Left kidney (tissue), 2 donors: Measurements from ENCODE around the gene DISP3. TPM values are rescaled to one million over a fixed set of nuclear protein-coding genes. Genes with fewer than 3 reads are reported as not detected.

Experiments used
- DNase-seq: peaks from one replicate; pipeline ENCODE4 v3.0.0-alpha.2; 2013
- polyA plus RNA-seq: library from polyadenylated mRNA; unstranded; fragments of 120-200 nt; gene quantifications from one replicate; pipeline ENCODE4 v1.2.1, GENCODE V29; 2013; ENCODE audit not compliant: insufficient read length

Gene DISP3
- polyA plus RNA-seq, 1 donor: 1.3 TPM

- no peak for DNase-seq
These were observed 22.0 kb upstream of the DISP3 start for GRCh38 chr1:11456965-11457364.

- peak; percentile 44 for DNase-seq
These were observed 20.1 kb upstream of the DISP3 start for GRCh38 chr1:11458811-11459275.

GRCh38 chr1:11461531-11462137 lies 17.3 kb upstream of the DISP3 start:
- no peak for DNase-seq

GRCh38 chr1:11462224-11462923 lies 16.6 kb upstream of the DISP3 start:
- no peak for DNase-seq

DNA sequence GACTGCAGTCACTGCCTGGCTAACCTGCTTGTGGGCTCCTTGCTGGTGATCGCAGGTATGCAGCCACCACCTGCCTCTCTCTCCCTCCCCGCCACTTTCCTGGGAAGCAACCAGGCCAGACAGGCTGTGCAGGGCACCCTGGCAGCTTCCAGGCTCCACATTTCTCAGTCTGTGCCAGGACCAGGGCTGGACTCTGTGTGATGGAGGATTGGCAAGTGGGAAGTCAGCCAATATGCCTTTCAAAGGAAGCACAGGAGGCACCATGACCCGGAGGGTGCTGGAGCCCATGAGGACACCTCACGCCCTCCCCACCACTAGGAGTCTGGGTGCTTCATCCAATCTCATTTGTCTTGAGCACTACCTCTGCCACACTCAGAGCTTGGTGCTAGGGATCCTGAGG lies 15.8 kb upstream of the DISP3 start:
- no peak for DNase-seq

GRCh38 chr1:11465307-11465706 lies 13.6 kb upstream of the DISP3 start:
- DNase-seq: no peak

- no peak for DNase-seq
These were observed 12.5 kb upstream of the DISP3 start for GRCh38 chr1:11466416-11466815.

DNA sequence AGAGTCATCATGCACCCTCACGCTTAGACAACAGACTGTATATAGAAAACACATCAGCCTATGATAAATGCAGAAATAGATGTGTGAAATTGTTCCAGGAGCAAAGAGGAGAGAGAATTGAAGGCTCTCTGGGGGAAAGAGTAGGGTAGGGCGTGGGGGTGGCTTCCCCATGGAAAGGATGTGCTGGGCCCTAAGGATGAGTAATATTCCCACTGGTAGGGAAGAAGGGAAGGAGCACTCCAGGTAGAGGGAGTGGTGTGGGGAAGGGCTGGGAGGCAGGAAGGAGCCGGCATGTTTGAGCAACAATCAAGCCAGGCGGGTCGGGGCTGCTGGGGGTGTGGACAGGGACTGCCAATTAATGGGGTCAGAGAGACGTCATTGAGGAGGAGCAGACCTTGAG lies 10.1 kb upstream of the DISP3 start:
- DNase-seq: no peak

DNA sequence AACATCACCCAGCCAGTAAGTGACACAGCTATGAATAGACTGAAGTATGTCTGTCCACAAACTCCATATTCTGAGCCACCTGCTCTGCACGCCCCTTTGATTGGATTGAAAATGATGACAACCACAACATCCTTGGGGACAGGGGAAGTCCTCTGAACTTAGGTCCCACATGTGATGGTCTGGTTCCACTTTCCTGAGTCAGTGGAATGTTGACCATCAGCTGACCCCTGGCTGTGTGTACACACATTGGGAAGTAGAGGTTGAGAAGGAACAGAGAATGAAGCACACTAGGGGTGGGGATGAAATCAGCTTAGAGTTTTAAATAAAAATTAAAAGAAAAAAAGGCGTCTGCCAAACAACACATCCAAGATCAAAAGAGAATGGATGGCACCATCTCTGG lies 8.0 kb upstream of the DISP3 start:
- no peak for DNase-seq

DNA sequence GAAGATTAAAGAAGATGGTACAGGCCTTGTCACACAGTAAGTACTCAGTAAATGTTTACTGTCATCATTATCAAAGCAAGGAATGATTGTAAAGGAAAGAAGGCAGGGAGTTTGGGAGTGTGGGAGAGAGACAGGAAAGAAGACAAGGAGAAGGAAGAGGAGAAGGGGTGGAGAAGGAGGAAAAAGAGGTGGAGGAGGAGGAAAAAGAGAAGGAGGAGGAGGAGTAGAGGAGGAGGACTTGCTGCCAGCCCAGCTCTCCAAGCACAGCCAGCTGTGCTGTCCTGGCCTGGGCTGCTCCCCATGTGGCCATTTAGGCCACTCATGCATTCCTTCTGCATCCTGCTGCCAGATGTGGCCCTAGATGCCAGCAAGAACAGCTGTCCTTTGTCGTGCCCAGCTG lies 7.5 kb upstream of the DISP3 start:
- no peak for DNase-seq

DNA sequence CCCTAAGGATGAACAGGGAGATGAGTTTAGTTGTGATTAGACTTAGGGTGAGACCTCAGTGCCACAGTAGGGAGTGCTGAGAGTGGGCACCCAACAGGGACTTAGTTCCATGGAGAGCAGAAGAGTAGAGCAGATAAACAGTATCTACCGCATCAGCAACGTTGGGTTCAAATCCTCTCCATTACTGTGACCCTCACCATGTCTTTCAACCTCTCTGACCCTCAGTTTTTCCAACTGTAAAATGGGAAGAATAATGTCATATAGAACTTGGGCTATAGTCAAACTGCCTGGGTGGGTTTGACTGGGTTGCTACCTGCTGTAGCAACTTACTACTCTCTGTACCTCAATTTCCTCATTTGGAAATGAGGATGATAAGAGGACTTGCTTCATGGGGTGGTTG lies 6.7 kb upstream of the DISP3 start:
- DNase-seq: no peak

- no peak for DNase-seq
These were observed 6.2 kb upstream of the DISP3 start for GRCh38 chr1:11472741-11473140.

GRCh38 chr1:11473491-11474034 lies 5.4 kb upstream of the DISP3 start:
- DNase-seq: peak; percentile 74

DNA sequence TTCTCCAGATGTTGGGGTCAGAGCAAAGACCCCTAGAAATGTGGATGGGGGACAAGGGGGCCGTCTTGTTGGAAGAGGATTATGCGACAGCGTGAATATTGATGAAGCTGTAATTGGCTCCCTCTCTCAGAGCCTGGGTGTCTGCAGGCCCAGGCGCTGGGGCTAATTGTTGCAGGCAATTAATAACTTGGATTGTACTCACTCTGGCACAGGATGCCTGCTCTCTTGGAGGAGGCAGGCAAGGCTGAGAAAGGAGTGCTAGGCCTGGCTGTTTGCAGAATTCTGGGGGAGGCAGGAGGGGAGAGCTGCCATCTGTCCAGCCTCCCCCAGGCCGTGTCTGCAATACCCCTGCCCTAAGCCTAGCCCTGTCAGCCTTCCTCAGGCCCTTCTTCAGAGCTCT lies 4.1 kb upstream of the DISP3 start:
- no peak for DNase-seq

DNA sequence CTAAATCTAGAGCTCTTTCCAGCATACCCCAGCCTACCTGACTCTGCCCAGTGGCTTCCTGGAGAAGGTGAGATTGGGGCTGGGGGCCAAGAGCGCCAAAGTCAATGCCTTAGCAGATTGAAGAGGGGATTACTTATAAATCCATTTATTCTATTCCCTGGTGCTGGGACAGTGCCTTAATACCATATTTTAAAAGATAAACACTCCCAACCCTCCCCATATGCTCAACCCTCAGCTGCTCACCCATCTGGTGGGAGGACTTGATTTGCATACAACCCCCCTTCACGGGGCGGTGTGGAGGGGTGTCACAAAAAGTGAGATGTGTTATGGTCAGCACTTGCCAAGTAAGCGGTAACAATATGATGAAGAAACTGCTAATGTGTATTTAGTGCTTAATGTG lies 3.2 kb upstream of the DISP3 start:
- DNase-seq: no peak

DNA sequence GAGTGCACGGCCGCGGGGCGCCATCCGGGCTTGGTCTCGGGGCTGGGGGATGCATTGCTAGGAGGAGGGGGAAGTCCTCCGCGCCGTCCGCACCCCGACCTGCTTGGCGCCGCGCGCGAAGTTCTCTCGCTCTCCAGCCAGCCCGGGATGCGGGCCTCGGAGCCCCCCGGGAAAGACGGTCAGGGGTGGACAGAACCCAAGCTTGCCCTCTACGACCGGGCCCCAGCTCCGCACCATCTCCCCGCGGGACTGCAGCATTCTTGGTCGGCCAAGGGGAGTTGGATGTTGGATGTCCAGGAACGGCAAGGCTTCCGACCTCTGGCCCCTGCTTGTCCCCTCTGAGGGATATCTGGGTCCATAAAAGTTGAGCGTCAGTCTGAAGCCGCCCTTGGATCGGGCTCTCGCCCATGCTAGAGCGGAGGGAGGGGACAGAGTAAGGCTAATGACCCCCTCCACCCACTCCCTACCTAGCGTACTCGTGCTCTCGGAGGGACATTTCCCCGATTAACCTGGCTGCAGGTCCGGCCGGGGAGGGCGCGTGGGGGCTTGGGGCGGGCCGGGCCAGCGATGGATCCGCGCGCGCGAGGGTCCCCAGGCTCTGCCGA lies 522 bp downstream of the DISP3 start:
- no peak for DNase-seq

DNA sequence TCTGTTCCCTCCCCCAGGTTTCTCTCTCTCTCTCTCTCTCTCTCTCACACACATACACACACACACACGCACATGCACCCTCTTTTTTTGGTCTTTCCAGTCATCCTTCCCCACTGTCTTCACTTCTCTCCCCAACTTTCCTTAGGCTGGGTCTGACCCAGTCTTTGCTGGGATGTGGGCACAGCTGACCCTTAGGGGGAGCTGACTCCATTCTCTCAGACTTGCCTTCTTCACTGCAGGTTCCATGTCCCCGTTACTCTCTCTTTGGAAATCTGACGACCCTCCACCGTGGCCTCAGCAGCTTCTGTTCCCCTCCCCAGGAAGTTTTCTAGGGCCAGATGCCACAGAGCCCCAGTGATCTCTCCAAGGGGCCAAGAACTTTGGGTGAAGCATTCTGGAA lies 2.1 kb downstream of the DISP3 start:
- no peak for DNase-seq

DNA sequence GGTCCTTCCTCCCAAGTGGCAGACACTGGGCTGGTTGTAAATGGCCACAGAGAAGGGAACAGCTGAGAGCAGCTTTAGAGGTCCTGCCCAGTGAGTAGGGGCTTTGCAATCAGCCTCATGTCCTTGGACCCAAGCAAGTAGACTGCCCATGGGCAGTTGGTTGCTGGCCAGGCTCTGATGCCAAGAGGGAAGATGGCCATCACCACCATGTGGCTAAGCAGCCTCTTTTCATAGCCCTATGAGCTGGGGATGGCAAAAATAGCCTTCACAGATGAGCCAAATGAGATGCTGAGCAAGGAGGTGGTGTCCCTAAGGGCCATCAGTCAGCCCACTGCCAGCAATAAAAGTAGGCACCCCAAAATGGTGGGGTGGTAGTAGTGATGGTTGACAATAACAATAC lies 3.2 kb downstream of the DISP3 start:
- DNase-seq: no peak

GRCh38 chr1:11482701-11483479 lies 3.9 kb downstream of the DISP3 start:
- no peak for DNase-seq

DNA sequence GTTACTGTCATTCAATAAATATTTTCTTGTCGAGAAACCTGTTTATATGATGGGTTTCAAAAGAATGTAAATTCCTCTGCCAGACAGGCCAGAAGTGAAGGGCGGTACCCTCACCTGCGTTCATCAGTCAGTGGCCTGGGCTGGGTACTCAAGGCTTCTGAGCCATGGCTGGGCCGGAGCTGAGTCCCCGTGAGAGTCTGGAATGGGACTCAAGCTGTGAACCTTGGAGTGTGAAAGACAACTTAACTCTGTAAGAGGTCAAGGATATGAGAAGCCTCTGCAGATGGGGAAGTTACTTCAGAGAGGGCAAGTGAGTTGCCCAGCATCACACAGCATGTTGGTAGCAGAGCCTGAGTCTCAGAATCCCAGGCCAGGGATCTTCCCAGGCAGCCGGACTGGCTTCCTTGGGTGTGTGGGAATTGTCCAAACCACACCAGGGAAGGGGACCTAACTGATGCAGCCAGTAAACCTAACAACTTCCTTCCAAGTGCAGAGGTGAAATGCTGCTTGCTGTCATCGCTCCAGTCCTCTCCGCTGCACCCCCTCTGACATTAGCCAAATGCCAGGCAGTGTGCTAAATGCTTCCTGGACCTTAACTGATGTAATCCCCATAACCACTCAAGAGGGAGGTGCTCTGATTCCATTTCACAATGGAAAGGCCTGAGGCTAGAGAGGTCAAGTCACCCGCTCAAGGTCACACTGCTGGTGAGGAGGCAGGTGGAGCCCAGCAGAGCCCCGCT lies 4.8 kb downstream of the DISP3 start:
- DNase-seq: no peak

DNA sequence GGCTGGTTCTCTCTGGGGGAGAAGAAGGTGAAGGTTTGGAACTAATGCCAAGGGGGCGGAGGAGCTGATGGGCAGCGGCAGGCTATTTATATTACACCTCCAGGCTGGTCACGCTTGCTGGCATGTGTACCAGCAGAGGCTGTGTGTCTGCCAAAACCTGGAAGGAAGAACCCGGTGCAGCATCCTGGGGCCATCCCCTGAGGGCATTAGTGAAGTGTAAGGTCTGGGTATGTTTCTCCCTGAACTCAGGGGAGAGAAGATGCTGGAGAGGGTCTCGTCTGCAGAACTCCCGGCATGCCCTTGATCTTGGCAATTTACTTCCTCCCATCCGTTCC lies 5.3 kb downstream of the DISP3 start:
- no peak for DNase-seq

DNA sequence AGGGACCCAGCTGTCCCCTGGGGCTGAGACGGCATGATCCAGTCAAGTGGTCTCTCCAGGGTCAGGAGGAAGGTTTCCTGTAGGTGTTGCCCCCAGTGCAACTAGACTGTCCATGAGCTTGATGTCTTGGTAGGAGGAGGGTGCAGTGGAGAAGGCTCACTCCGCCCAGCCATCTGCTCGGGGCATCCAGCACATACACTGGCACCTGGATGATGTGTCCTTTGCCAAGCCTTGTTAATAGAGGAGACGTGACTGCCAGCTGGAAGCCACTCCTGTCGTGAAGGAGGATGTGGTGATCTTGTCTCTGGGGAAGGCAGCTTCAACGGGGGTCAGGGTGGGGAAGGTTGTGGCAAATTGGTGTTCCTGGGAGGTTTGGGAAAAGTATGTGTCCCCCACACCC lies 6.2 kb downstream of the DISP3 start:
- DNase-seq: no peak
